ENCODE results near the gene TP53I13. TPM values are rescaled to one million over a fixed set of nuclear protein-coding genes. Genes with fewer than 3 reads are reported as not detected.

TP53I13 gene
- total and polyA plus RNA-seq, 2 of the 13 experiments (the other 11 are each of a cell fraction or from before 2014, with no cell fraction given) = 16.9 to 25.7 TPM

DNA sequence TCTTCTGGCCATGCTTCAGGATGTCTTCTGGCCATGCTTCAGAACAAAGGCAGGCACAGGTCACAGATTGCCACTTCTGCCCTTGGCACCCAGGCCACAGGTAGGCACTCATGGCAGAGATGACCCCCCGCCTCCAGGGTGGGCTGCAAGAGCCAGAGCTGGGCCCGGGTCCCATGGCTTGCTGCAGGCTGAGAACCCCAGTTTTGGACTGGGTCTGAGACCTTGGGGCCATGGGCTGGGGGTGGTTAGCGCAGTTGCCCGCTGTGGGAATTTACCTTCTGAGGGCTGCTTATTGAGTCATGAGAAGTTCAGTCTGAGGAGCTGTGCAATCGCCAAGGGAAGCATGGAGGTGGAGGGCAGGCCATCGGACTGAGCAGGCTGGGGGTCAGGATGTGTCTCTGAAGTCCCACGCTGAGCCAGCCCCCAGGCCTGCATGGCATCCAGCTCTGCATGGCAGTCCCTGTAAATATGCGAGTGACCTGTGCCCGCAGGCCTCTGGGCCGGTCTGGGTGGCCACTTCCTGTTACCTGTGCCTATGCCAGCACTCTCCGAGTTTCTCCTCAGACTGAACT, 26.1 kb downstream of the TP53I13 start:
- Histone ChIP-seq H3K4me1 (ENCODE audit: insufficient read depth, low read length) (peaks cover 64% of the 10 kb centered on the region), H3K27ac (ENCODE audit: extremely low read length, insufficient read depth, low read length) (no peak overlapping the region), H3K9me3 (ENCODE audit: low read length) (no peaks in the 10 kb centered on the region), H3K9ac (ENCODE audit: insufficient read depth, low read depth, low read length) (no peak overlapping the region), H3K79me2 (ENCODE audit: insufficient read depth, low read length) (no peaks in the 10 kb centered on the region), H2AFZ (ENCODE audit: low read length) (no peak overlapping the region), H3K36me3 (replicated peaks in 1 of 2; ENCODE audit: control insufficient read depth in 1 of 2, insufficient read depth in 2 of 2, low read length in 2 of 2) (no peaks in the 10 kb centered on the region), H3K27me3 (ENCODE audit: control insufficient read depth in 1 of 2, insufficient read depth in 2 of 2, low read length in 2 of 2) (peaks cover 3 to 33% of the 10 kb centered on the region in 2 experiments; a peak in 3 of 5 replicates), H3K4me3 (replicated peaks in 1 of 3; ENCODE audit: insufficient read depth in 1 of 3, low read depth in 2 of 3, low read length in 3 of 3) (peak overlapping the region in 1 of 3 experiments; percentile 71; a peak in 1 of 6 replicates), H3K4me2 (ENCODE audit: low read depth, low read length) (peak overlapping the region; percentile 86), H4K20me1 (ENCODE audit: insufficient read depth, low read length) (no peaks in the 10 kb centered on the region)
- DNase-seq (ENCODE audit: low spot score) = no peak
- POLR2A ChIA-PET = interaction anchor here (0.9 to 1.0 kb wide), 2 partner anchors 20 to 300 kb away, joined by 3 read pairs; partner anchors contain the start of gene NUFIP2
- intact Hi-C loops (cut with micrococcal nuclease; ENCODE audit: unreplicated experiment) (loop anchor here (10.0 kb wide), 1 partner anchor 220 kb away; no protein-coding TSS in a partner anchor), in situ Hi-C loops (cut with HindIII; ENCODE audit: extremely low pct_ligation_motif_present, low pct_unique_long_range_greater_than_20kb) (no loop called here)
- CTCF ChIA-PET (ENCODE audit: low intra/inter-chr PET ratio, low total read pairs) = interaction anchor here (0.8 to 1.5 kb wide), 2 partner anchors 14 to 224 kb away, joined by 3 to 5 read pairs; no protein-coding TSS in a partner anchor
- BruUV-seq (replicated peaks) = no TSS peak
- FAIRE-seq = no peak
- WGBS (ENCODE audit: low lambda C conversion rate) = 28% methylated on average over 8 of the region's 11 CpGs
- TF ChIP-seq ZNF629 (CRISPR knock-in tag; conservative IDR thresholded peaks at IDR 0.05) (no peak), ZFP1 (CRISPR knock-in tag; IDR thresholded peaks at IDR 0.05) (no peak), SIN3A (IDR thresholded peaks at IDR 0.05; ENCODE audit: borderline replicate concordance, low read depth, low read length) (0 out of 2 replicates have a peak, but pooled peaks have one; percentile 3), KLF16 (CRISPR knock-in tag; IDR thresholded peaks at IDR 0.05) (0 out of 4 replicates have a peak, but pooled peaks of 1 of the 2 experiments have one; percentile 6), TGIF2 (CRISPR knock-in tag; IDR thresholded peaks at IDR 0.05) (0 out of 2 replicates have a peak, but pooled peaks have one; percentile 11)
- TF ChIP-seq, protein P1, sequence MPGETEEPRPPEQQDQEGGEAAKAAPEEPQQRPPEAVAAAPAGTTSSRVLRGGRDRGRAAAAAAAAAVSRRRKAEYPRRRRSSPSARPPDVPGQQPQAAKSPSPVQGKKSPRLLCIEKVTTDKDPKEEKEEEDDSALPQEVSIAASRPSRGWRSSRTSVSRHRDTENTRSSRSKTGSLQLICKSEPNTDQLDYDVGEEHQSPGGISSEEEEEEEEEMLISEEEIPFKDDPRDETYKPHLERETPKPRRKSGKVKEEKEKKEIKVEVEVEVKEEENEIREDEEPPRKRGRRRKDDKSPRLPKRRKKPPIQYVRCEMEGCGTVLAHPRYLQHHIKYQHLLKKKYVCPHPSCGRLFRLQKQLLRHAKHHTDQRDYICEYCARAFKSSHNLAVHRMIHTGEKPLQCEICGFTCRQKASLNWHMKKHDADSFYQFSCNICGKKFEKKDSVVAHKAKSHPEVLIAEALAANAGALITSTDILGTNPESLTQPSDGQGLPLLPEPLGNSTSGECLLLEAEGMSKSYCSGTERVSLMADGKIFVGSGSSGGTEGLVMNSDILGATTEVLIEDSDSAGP (CRISPR knock-in tag; IDR thresholded peaks at IDR 0.05; ENCODE audit: borderline replicate concordance) = 0 out of 2 replicates have a peak, but pooled peaks have one; percentile 4
- TF ChIP-seq, protein P2, sequence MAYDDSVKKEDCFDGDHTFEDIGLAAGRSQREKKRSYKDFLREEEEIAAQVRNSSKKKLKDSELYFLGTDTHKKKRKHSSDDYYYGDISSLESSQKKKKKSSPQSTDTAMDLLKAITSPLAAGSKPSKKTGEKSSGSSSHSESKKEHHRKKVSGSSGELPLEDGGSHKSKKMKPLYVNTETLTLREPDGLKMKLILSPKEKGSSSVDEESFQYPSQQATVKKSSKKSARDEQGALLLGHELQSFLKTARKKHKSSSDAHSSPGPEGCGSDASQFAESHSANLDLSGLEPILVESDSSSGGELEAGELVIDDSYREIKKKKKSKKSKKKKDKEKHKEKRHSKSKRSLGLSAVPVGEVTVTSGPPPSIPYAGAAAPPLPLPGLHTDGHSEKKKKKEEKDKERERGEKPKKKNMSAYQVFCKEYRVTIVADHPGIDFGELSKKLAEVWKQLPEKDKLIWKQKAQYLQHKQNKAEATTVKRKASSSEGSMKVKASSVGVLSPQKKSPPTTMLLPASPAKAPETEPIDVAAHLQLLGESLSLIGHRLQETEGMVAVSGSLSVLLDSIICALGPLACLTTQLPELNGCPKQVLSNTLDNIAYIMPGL (CRISPR knock-in tag; IDR thresholded peaks at IDR 0.05; ENCODE audit: borderline replicate concordance in 1 of 2, low read depth in 1 of 2) = peak in 1 of 2 experiments; percentile 0; a peak in 1 of 4 replicates
- no peak for ATAC-seq

Measured in HepG2 (cell line).